ENCODE results near the gene ACO2. TPM values are rescaled to one million over a fixed set of nuclear protein-coding genes. Genes with fewer than 3 reads are reported as not detected.

ACO2 gene
- total and polyA plus RNA-seq, 2 of the 13 experiments (the other 11 are each of a cell fraction or from before 2014, with no cell fraction given) = 19.2 to 45.6 TPM

DNA sequence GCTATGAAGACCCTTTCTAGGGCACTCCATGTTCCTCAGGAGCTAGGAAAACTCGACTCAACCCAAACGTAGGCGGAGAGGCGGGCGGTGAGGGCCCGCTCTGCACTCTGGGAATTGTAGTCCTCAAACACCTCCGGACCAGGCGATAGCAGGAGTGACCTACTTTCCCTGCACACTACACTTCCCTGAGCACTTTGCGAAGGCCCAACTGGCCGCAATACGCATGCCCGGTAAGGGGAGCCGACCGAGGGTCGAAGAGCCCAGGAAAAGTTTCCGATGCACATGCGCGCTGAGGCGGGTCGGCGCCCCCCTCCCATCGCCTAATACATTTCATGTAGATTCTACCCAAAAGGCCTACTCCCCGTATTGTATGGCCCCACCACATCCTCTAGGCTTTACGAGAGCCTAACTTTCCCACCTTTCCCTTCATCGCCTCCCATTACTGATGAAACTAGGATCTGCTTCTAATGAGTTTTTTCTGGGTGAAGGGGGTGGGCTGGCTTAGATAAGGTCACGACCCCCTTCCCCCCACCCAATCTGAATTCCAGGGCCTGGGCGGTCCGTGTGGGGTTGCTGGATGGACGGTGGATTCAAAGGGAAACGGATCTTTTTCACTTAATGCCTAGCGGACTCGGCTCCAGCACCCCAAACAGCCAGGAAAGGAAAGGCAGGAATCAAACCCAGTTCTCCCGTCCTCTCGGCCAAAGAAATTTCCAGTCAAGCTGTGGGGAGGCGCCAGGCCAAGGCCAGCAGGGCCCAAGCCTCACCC is 24.4 kb upstream of the ACO2 start (continued):
- TF ChIP-seq, protein P1, sequence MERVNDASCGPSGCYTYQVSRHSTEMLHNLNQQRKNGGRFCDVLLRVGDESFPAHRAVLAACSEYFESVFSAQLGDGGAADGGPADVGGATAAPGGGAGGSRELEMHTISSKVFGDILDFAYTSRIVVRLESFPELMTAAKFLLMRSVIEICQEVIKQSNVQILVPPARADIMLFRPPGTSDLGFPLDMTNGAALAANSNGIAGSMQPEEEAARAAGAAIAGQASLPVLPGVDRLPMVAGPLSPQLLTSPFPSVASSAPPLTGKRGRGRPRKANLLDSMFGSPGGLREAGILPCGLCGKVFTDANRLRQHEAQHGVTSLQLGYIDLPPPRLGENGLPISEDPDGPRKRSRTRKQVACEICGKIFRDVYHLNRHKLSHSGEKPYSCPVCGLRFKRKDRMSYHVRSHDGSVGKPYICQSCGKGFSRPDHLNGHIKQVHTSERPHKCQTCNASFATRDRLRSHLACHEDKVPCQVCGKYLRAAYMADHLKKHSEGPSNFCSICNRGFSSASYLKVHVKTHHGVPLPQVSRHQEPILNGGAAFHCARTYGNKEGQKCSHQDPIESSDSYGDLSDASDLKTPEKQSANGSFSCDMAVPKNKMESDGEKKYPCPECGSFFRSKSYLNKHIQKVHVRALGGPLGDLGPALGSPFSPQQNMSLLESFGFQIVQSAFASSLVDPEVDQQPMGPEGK (CRISPR knock-in tag; IDR thresholded peaks at IDR 0.05) = peak; percentile 93
- TF ChIP-seq ZNF75D (CRISPR knock-in tag; IDR thresholded peaks at IDR 0.05; ENCODE audit: borderline replicate concordance) (no peak), NONO (IDR thresholded peaks at IDR 0.05) (no peak), NONO (CRISPR knock-in tag; conservative IDR thresholded peaks at IDR 0.05) (no peak; the same call in 1 of the 2 replicates), RFXAP (CRISPR knock-in tag; IDR thresholded peaks at IDR 0.05; ENCODE audit: borderline replicate concordance) (peak; percentile 42; the same call in 1 of the 2 replicates), ZNF776 (CRISPR knock-in tag; IDR thresholded peaks at IDR 0.05) (no peak), RFXANK (CRISPR knock-in tag; IDR thresholded peaks at IDR 0.05) (peak; percentile 25; the same call in 1 of the 2 replicates), ATRX (CRISPR knock-in tag; IDR thresholded peaks at IDR 0.05; ENCODE audit: borderline replicate concordance) (no peak), POLR2A (IDR thresholded peaks at IDR 0.05; ENCODE audit: insufficient read depth in 1 of 2, low read depth in 2 of 2, low read length in 2 of 2) (peak; percentile 52 to 54; a peak in 3 of 4 replicates), ZNF766 (CRISPR knock-in tag; IDR thresholded peaks at IDR 0.05; ENCODE audit: borderline replicate concordance) (no peak), SATB2 (CRISPR knock-in tag; IDR thresholded peaks at IDR 0.05) (0 out of 2 replicates have a peak, but pooled peaks have one; percentile 14), XRCC5 (optimal IDR thresholded peaks at IDR 0.05; ENCODE audit: low read length) (peak; percentile 47), PHB2 (IDR thresholded peaks at IDR 0.05; ENCODE audit: partially characterized antibody) (no peak), ZNF720 (CRISPR knock-in tag; IDR thresholded peaks at IDR 0.05) (no peak), ZNF768 (CRISPR knock-in tag; IDR thresholded peaks at IDR 0.05) (no peak), ZNF317 (CRISPR knock-in tag; IDR thresholded peaks at IDR 0.05) (peak; percentile 30; the same call in 1 of the 2 replicates), ZNF557 (CRISPR knock-in tag; IDR thresholded peaks at IDR 0.05) (no peak)
- TF ChIP-seq, protein P2, sequence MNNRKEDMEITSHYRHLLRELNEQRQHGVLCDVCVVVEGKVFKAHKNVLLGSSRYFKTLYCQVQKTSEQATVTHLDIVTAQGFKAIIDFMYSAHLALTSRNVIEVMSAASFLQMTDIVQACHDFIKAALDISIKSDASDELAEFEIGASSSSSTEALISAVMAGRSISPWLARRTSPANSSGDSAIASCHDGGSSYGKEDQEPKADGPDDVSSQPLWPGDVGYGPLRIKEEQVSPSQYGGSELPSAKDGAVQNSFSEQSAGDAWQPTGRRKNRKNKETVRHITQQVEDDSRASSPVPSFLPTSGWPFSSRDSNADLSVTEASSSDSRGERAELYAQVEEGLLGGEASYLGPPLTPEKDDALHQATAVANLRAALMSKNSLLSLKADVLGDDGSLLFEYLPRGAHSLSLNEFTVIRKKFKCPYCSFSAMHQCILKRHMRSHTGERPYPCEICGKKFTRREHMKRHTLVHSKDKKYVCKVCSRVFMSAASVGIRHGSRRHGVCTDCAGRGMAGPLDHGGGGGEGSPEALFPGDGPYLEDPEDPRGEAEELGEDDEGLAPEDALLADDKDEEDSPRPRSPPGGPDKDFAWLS (CRISPR knock-in tag; IDR thresholded peaks at IDR 0.05; ENCODE audit: borderline replicate concordance) = no peak
- TF ChIP-seq, protein P3, sequence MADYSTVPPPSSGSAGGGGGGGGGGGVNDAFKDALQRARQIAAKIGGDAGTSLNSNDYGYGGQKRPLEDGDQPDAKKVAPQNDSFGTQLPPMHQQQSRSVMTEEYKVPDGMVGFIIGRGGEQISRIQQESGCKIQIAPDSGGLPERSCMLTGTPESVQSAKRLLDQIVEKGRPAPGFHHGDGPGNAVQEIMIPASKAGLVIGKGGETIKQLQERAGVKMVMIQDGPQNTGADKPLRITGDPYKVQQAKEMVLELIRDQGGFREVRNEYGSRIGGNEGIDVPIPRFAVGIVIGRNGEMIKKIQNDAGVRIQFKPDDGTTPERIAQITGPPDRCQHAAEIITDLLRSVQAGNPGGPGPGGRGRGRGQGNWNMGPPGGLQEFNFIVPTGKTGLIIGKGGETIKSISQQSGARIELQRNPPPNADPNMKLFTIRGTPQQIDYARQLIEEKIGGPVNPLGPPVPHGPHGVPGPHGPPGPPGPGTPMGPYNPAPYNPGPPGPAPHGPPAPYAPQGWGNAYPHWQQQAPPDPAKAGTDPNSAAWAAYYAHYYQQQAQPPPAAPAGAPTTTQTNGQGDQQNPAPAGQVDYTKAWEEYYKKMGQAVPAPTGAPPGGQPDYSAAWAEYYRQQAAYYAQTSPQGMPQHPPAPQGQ (CRISPR knock-in tag; IDR thresholded peaks at IDR 0.05; ENCODE audit: borderline replicate concordance) = no peak
- TF ChIP-seq, protein P4, sequence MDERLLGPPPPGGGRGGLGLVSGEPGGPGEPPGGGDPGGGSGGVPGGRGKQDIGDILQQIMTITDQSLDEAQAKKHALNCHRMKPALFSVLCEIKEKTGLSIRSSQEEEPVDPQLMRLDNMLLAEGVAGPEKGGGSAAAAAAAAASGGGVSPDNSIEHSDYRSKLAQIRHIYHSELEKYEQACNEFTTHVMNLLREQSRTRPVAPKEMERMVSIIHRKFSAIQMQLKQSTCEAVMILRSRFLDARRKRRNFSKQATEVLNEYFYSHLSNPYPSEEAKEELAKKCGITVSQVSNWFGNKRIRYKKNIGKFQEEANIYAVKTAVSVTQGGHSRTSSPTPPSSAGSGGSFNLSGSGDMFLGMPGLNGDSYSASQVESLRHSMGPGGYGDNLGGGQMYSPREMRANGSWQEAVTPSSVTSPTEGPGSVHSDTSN (CRISPR knock-in tag; IDR thresholded peaks at IDR 0.05) = no peak
- TF ChIP-seq, protein P5, sequence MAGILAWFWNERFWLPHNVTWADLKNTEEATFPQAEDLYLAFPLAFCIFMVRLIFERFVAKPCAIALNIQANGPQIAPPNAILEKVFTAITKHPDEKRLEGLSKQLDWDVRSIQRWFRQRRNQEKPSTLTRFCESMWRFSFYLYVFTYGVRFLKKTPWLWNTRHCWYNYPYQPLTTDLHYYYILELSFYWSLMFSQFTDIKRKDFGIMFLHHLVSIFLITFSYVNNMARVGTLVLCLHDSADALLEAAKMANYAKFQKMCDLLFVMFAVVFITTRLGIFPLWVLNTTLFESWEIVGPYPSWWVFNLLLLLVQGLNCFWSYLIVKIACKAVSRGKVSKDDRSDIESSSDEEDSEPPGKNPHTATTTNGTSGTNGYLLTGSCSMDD (CRISPR knock-in tag; IDR thresholded peaks at IDR 0.05) = no peak

Measured in HepG2 (cell line).